Tibial nerve (tissue), 4 donors: ENCODE results near the gene RBM8A. TPM values are rescaled to one million over a fixed set of nuclear protein-coding genes. Genes with fewer than 3 reads are reported as not detected.
"Not testable (repeated sequence)": the region's sequence is repeated elsewhere in the genome, so short reads cannot be mapped to it uniquely, and the experiment has no call there.

Source experiments
- DNase-seq, 2 donors: peaks; one replicate each; pipeline ENCODE4 v3.0.0-alpha.2; 2019; ENCODE audit warnings: low spot score in 2 of 2
- H3K27ac ChIP-seq, 4 donors: fragments of 200-600 bp; sonication (generic) in 3 of 4; one replicate each; pipeline ENCODE4 v1.5.1; 2017 to 2019; ENCODE audit warnings: mild to moderate bottlenecking in 1 of 4
- H3K27me3 ChIP-seq, 2 donors: fragments of 200-600 bp; sonication (generic) in 1 of 2; one replicate each; pipeline versions ENCODE4 v1.5.1 to v1.6.0; 2017 to 2019
- H3K36me3 ChIP-seq, 3 donors: fragments of 200-600 bp; sonication (generic); one replicate each; pipeline ENCODE4 v1.5.1; 2018 to 2019
- H3K4me1 ChIP-seq, 4 donors: fragments of 200-600 bp; sonication (generic) in 3 of 4; one replicate each; pipeline ENCODE4 v1.5.1; 2017 to 2019
- H3K4me3 ChIP-seq, 4 donors: fragments of 200-600 bp; sonication (generic) in 3 of 4; one replicate each; pipeline ENCODE4 v1.5.1; 2017 to 2019; ENCODE audit warnings: mild to moderate bottlenecking in 1 of 4, moderate library complexity in 1 of 4
- H3K9me3 ChIP-seq, 4 donors: fragments of 200-600 bp; sonication (generic) in 3 of 4; one replicate each; pipeline ENCODE4 v1.5.1; 2017 to 2019
- CTCF ChIP-seq, 5 experiments: fragments of 200-600 bp in 3 of 5; fragments of 450-650 bp in 2 of 5; sonication (generic) in 3 of 5; IDR thresholded peaks; one replicate each; pipeline ENCODE4 v1.5.1; 2016 to 2019; ENCODE audit warnings: antibody characterized with exemption in 5 of 5, mild to moderate bottlenecking in 3 of 5, moderate library complexity in 2 of 5
- EP300 ChIP-seq, 2 donors: sonication (generic); formaldehyde crosslinking; IDR thresholded peaks; one replicate each; pipeline ENCODE4 v1.6.1; 2017; ENCODE audit warnings: antibody characterized with exemption in 2 of 2, mild to moderate bottlenecking in 1 of 2
- POLR2A ChIP-seq, 2 donors: fragments of 450-650 bp; IDR thresholded peaks; one replicate each; pipeline ENCODE4 v1.6.1; 2017; ENCODE audit warnings: antibody characterized with exemption in 2 of 2, mild to moderate bottlenecking in 2 of 2, moderate library complexity in 2 of 2
- WGBS, 2 donors: methylation state at CpG; one replicate each; pipeline ENCODE4 v1.1.5; 2018; 5-methylcytosine and 5-hydroxymethylcytosine counted together
- total RNA-seq, 4 donors: library from RNA; depleted of rRNA; stranded (reverse); fragments of >200 nt; gene quantifications; one replicate each; pipeline ENCODE4 v1.1.0, GENCODE V29; 2016

The RBM8A gene
- total RNA-seq, 4 donors from 2014 or later, result 113 to 157 (median 129) TPM

GRCh38 chr1:145926686-145927062 lies 610 bp downstream of the RBM8A start:
- peak overlapping the region; percentile 66 to 86 (median 74) for H3K4me3 ChIP-seq
- H3K9me3 ChIP-seq, result no peaks in the 10 kb centered on the region
- no peak for TF ChIP-seq EP300 (IDR thresholded peaks at IDR 0.05)
- no peak for TF ChIP-seq POLR2A (IDR thresholded peaks at IDR 0.05)
- no peak for TF ChIP-seq CTCF (IDR thresholded peaks at IDR 0.05)
- WGBS, 2 donors, result 5 to 6% methylated on average over 19 of the region's 19 CpGs
- no peaks in the 10 kb centered on the region for H3K27me3 ChIP-seq
- peaks cover 0 to 24% (median 18%) of the 10 kb centered on the region in 4 donors for H3K4me1 ChIP-seq
- DNase-seq, result no peak
- H3K27ac ChIP-seq, result peak overlapping the region; percentile 92 to 100 (median 97)
- H3K36me3 ChIP-seq, result peaks cover 0 to 28% (median 0%) of the 10 kb centered on the region in 3 donors

- Histone ChIP-seq H3K36me3 (peaks cover 0 to 19% (median 0%) of the 10 kb centered on the region in 3 donors), H3K27me3 (no peaks in the 10 kb centered on the region), H3K4me1 (peaks cover 0 to 30% (median 24%) of the 10 kb centered on the region in 4 donors), H3K9me3 (no peaks in the 10 kb centered on the region), H3K27ac (no peak overlapping the region), H3K4me3 (no peak overlapping the region)
- DNase-seq, result no peak
- no peak for TF ChIP-seq CTCF (IDR thresholded peaks at IDR 0.05)
- 56 to 57% methylated on average over 2 of the region's 2 CpGs for WGBS, 2 donors
These were observed 5.0 kb downstream of the RBM8A start for GRCh38 chr1:145922266-145922665.

GRCh38 chr1:145920297-145920696 lies 7.0 kb downstream of the RBM8A start:
- not testable (repeated sequence) for H3K27me3 ChIP-seq, H3K27ac ChIP-seq, H3K4me3 ChIP-seq, H3K9me3 ChIP-seq, DNase-seq
- Histone ChIP-seq H3K4me1 (peaks cover 0 to 31% (median 18%) of the 10 kb centered on the region in 4 donors), H3K36me3 (peaks cover 0 to 32% (median 0%) of the 10 kb centered on the region in 3 donors)
- WGBS, 2 donors, result 81 to 93% methylated on average over 3 of the region's 4 CpGs

GRCh38 chr1:145918992-145919939 lies 8.0 kb downstream of the RBM8A start:
- Histone ChIP-seq H3K27ac (peak overlapping the region; percentile 75 to 95 (median 89)), H3K9me3 (no peaks in the 10 kb centered on the region), H3K4me3 (peak overlapping the region; percentile 77 to 82 (median 80)), H3K36me3 (peaks cover 0 to 43% (median 0%) of the 10 kb centered on the region in 3 donors), H3K4me1 (peaks cover 0 to 31% (median 18%) of the 10 kb centered on the region in 4 donors), H3K27me3 (no peaks in the 10 kb centered on the region)
- TF ChIP-seq EP300 (IDR thresholded peaks at IDR 0.05), result no peak
- TF ChIP-seq CTCF (IDR thresholded peaks at IDR 0.05), result no peak
- TF ChIP-seq POLR2A (IDR thresholded peaks at IDR 0.05), result no peak
- peak in 1 of 2 donors; percentile 32 for DNase-seq
- 5% methylated on average over 23 to 31 of the region's 33 CpGs for WGBS, 2 donors

- Histone ChIP-seq H3K27me3 (no peaks in the 10 kb centered on the region), H3K4me3 (peak within 1 kb of the TSS; percentile 77 to 82 (median 80)), H3K9me3 (no peaks in the 10 kb centered on the region), H3K4me1 (peaks cover 0 to 31% (median 18%) of the 10 kb centered on the region in 4 donors), H3K36me3 (peaks cover 0 to 45% (median 0%) of the 10 kb centered on the region in 3 donors), H3K27ac (peak within 1 kb of the TSS; percentile 75 to 95 (median 89))
- peak; percentile 84 to 94 for DNase-seq
- TF ChIP-seq POLR2A (IDR thresholded peaks at IDR 0.05), result peak in 1 of 2 donors; percentile 51
- peak in 3 of 5 experiments; percentile 18 to 64 (median 42) for TF ChIP-seq CTCF (IDR thresholded peaks at IDR 0.05)
- TF ChIP-seq EP300 (IDR thresholded peaks at IDR 0.05), result peak; percentile 84 to 93
- WGBS, 2 donors, result 0% methylated on average over 49 to 51 of the region's 51 CpGs
These were observed 8.9 kb downstream of the RBM8A start, which contains the start of gene PEX11B for GRCh38 chr1:145918144-145918991. PEX11B (minus strand) TSS chr1:145918717; CDS start chr1:145918688, 29 bp downstream.
